HepG2 (cell line): ENCODE results near the gene ISY1. TPM values are rescaled to one million over a fixed set of nuclear protein-coding genes. Genes with fewer than 3 reads are reported as not detected.

Experiments
- ARNT2 ChIP-seq: sonication (generic); formaldehyde crosslinking; IDR thresholded peaks from 2 replicates; pipeline ENCODE4 v1.8.0; 2022; ENCODE audit warnings: mild to moderate bottlenecking, low read depth, missing genetic modification reagents, moderate library complexity
- DZIP1 ChIP-seq: sonication (generic); formaldehyde crosslinking; IDR thresholded peaks from 2 replicates; pipeline ENCODE4 v1.5.0; 2020; ENCODE audit warnings: mild to moderate bottlenecking, missing genetic modification reagents
- GZF1 ChIP-seq: sonication (generic); formaldehyde crosslinking; IDR thresholded peaks from 2 replicates; pipeline ENCODE4 v1.5.1; 2020; ENCODE audit warnings: mild to moderate bottlenecking, missing genetic modification reagents
- HNRNPH1 ChIP-seq: fragments of 200-400 bp; formaldehyde crosslinking; optimal IDR thresholded peaks from 2 replicates; pipeline ENCODE3; 2017; ENCODE audit warnings: mild to moderate bottlenecking, low read depth, low read length
- IKZF1 ChIP-seq: fragments of 450-650 bp; IDR thresholded peaks from 2 replicates; pipeline ENCODE4 v1.7.1; 2016
- JUNB ChIP-seq: sonication (generic); formaldehyde crosslinking; IDR thresholded peaks from 2 replicates; pipeline ENCODE4 v1.8.0; 2022; ENCODE audit warnings: missing genetic modification reagents, mild to moderate bottlenecking, borderline replicate concordance
- KLF11 ChIP-seq: IDR thresholded peaks from 2 replicates; pipeline ENCODE4 v1.6.1; 2016; ENCODE audit warnings: missing compliant biosample characterization
- MAFG ChIP-seq: sonication (generic); formaldehyde crosslinking; IDR thresholded peaks from 2 replicates; pipeline ENCODE4 v1.5.1; 2020; ENCODE audit warnings: mild to moderate bottlenecking, missing genetic modification reagents
- MTA1 ChIP-seq: sonication (generic); formaldehyde crosslinking; IDR thresholded peaks from 2 replicates; pipeline ENCODE4 v1.4.0; 2020; ENCODE audit warnings: missing genetic modification reagents, mild to moderate bottlenecking, borderline replicate concordance
- PLRG1 ChIP-seq: fragments of 450-650 bp; conservative IDR thresholded peaks from 2 replicates; pipeline ENCODE4 v1.6.1; 2016
- POLR2A ChIP-seq, 2 experiments: IDR thresholded peaks; 2 replicates each; pipeline ENCODE4 v1.6.1; 2011; ENCODE audit warnings: low read depth in 2 of 2, low read length in 2 of 2, mild to moderate bottlenecking in 1 of 2, moderate library complexity in 1 of 2; ENCODE audit not compliant: insufficient read depth in 1 of 2
- RNF219 ChIP-seq: sonication (generic); formaldehyde crosslinking; IDR thresholded peaks from 2 replicates; pipeline ENCODE4 v1.5.0; 2020; ENCODE audit warnings: mild to moderate bottlenecking, missing genetic modification reagents
- XRCC5 ChIP-seq: fragments of 200-400 bp; formaldehyde crosslinking; optimal IDR thresholded peaks from 2 replicates; pipeline ENCODE3; 2017; ENCODE audit warnings: mild to moderate bottlenecking, low read length
- ZNF10 ChIP-seq: sonication (generic); formaldehyde crosslinking; IDR thresholded peaks from 2 replicates; pipeline ENCODE4 v1.4.0; 2020; ENCODE audit warnings: mild to moderate bottlenecking, low read depth, missing genetic modification reagents, borderline replicate concordance
- ZNF18 ChIP-seq: sonication (generic); formaldehyde crosslinking; IDR thresholded peaks from 2 replicates; pipeline ENCODE4 v1.8.0; 2022; ENCODE audit warnings: mild to moderate bottlenecking, missing genetic modification reagents; ENCODE audit not compliant: insufficient replicate concordance
- ZNF281 ChIP-seq: sonication (generic); formaldehyde crosslinking; IDR thresholded peaks from 2 replicates; pipeline ENCODE4 v1.4.0; 2020; ENCODE audit warnings: missing genetic modification reagents, borderline replicate concordance
- ZNF317 ChIP-seq: sonication (generic); formaldehyde crosslinking; IDR thresholded peaks from 2 replicates; pipeline ENCODE4 v1.5.0; 2020; ENCODE audit warnings: mild to moderate bottlenecking, missing genetic modification reagents
- ZNF354B ChIP-seq: sonication (generic); formaldehyde crosslinking; IDR thresholded peaks from 2 replicates; pipeline ENCODE4 v1.8.0; 2022; ENCODE audit warnings: mild to moderate bottlenecking, missing genetic modification reagents
- ZNF563 ChIP-seq: sonication (generic); formaldehyde crosslinking; IDR thresholded peaks from 2 replicates; pipeline ENCODE4 v1.8.0; 2022; ENCODE audit warnings: mild to moderate bottlenecking, moderate library complexity, missing genetic modification reagents
- ZNF773 ChIP-seq: sonication (generic); formaldehyde crosslinking; IDR thresholded peaks from 2 replicates; pipeline ENCODE4 v1.4.0; 2020; ENCODE audit warnings: missing genetic modification reagents, borderline replicate concordance
- ZSCAN21 ChIP-seq: sonication (generic); formaldehyde crosslinking; IDR thresholded peaks from 2 replicates; pipeline ENCODE4 v1.8.0; 2022; ENCODE audit warnings: mild to moderate bottlenecking, missing genetic modification reagents, moderate library complexity, borderline replicate concordance
- polyA plus RNA-seq, 8 experiments: library from polyadenylated mRNA; depleted of rRNA in 3 of 8; stranded (reverse) in 7 of 8; unstranded in 1 of 8; fragments of >200 nt; fragmentation: Illumina TruSeq in 4 of 8; extraction: Trizol in 4 of 8; gene quantifications; 2 replicates each; pipeline versions ENCODE4 v1.2.1 to v1.2.3, GENCODE V29; 2011 to 2016; ENCODE audit warnings: low read depth in 4 of 8, missing spikeins in 1 of 8, mixed read lengths in 1 of 8; ENCODE audit not compliant: insufficient read depth in 1 of 8
- total RNA-seq, 5 experiments: library from RNA; depleted of rRNA; stranded (reverse); fragments of >200 nt; fragmentation: Illumina TruSeq; extraction: Trizol; gene quantifications; 2 replicates each; pipeline ENCODE4 v1.2.3, GENCODE V29; 2016; ENCODE audit warnings: low read depth in 1 of 5

The ISY1 gene
- total and polyA plus RNA-seq, 2 of the 13 experiments (the other 11 are each of a cell fraction or from before 2014, with no cell fraction given): 21.0 to 39.1 TPM

- peak; percentile 86; the same call in 1 of the 2 replicates for TF ChIP-seq KLF11
- peak; percentile 70 to 76 for TF ChIP-seq POLR2A (IDR thresholded peaks at IDR 0.05; ENCODE audit: insufficient read depth in 1 of 2, low read depth in 2 of 2, low read length in 2 of 2)
- TF ChIP-seq ZNF773 (CRISPR knock-in tag): no peak
- TF ChIP-seq ZNF281 (CRISPR knock-in tag): peak; percentile 98
- no peak for TF ChIP-seq MAFG
- no peak for TF ChIP-seq ZNF10 (CRISPR knock-in tag)
- no peak for TF ChIP-seq PLRG1
- TF ChIP-seq HNRNPH1: no peak
- TF ChIP-seq XRCC5: peak; percentile 76
- TF ChIP-seq ARNT2 (CRISPR knock-in tag): peak; percentile 86
- TF ChIP-seq DZIP1 (CRISPR knock-in tag): 0 out of 2 replicates have a peak, but pooled peaks have one; percentile 59
- no peak for TF ChIP-seq GZF1
- TF ChIP-seq IKZF1: no peak
- no peak; the same call in 1 of the 2 replicates for TF ChIP-seq ZNF563 (CRISPR knock-in tag)
- TF ChIP-seq ZSCAN21: peak; percentile 90
- TF ChIP-seq ZNF18 (CRISPR knock-in tag): peak; percentile 49
- TF ChIP-seq JUNB (CRISPR knock-in tag): no peak
- peak; percentile 68; the same call in 1 of the 2 replicates for TF ChIP-seq ZNF317
- TF ChIP-seq RNF219 (CRISPR knock-in tag): no peak; the same call in 1 of the 2 replicates
- peak; percentile 73 for TF ChIP-seq MTA1
- no peak for TF ChIP-seq ZNF354B (CRISPR knock-in tag)
These were observed 41.3 kb downstream of the ISY1 start (continued) for GRCh38 chr3:129119365-129120100.
